Measurements from ENCODE around the gene POLR2H. TPM values are rescaled to one million over a fixed set of nuclear protein-coding genes. Genes with fewer than 3 reads are reported as not detected.

POLR2H gene
- polyA plus RNA-seq, 1 of the 3 experiments (the other 2 are of a cell fraction), result 206 TPM

GRCh38 chr3:184372911-184373310, 11.4 kb downstream of the POLR2H start:
- Histone ChIP-seq H3K9ac (no peak overlapping the region), H3K27ac (ENCODE audit: low read depth in 2 of 2, low read length in 1 of 2) (no peak overlapping the region), H2AFZ (ENCODE audit: low read depth) (no peak overlapping the region), H4K20me1 (ENCODE audit: insufficient read depth) (peaks cover 18% of the 10 kb centered on the region), H3K27me3 (ENCODE audit: insufficient read depth) (no peaks in the 10 kb centered on the region), H3F3A (replicated peaks; ENCODE audit: insufficient read depth) (peaks cover 30% of the 10 kb centered on the region), H3K4me3 (ENCODE audit: low read depth in 2 of 2, low read length in 1 of 2) (no peak overlapping the region), H3K9me3 (no peaks in the 10 kb centered on the region), H3K36me3 (replicated peaks in 1 of 2; ENCODE audit: control insufficient read depth in 1 of 2, insufficient read depth in 2 of 2, low read length in 1 of 2) (peaks cover 10 to 16% of the 10 kb centered on the region in 2 experiments), H3K4me1 (ENCODE audit: control insufficient read depth in 1 of 2, insufficient read depth in 2 of 2, low read depth in 1 of 2, low read length in 1 of 2) (peaks cover 0 to 24% of the 10 kb centered on the region in 2 experiments; a peak in 3 of 4 replicates), H3K79me2 (ENCODE audit: insufficient read depth) (no peaks in the 10 kb centered on the region), H3K9me2 (no peaks in the 10 kb centered on the region), H3K4me2 (no peak overlapping the region)
- POLR2A ChIA-PET, result no interaction called here
- 87% methylated on average over 5 of the region's 5 CpGs for WGBS (ENCODE audit: low lambda C conversion rate)
- CTCF ChIA-PET, result interaction anchor here (1.0 to 11.1 kb wide), 13 partner anchors 9 to 413 kb away, joined by 3 to 165 read pairs (median 14); no protein-coding TSS in a partner anchor
- TF ChIP-seq FOSL2 (IDR thresholded peaks at IDR 0.05; ENCODE audit: borderline replicate concordance, low read depth), result no peak
- no peak for TF ChIP-seq FOXJ3 (CRISPR knock-in tag; IDR thresholded peaks at IDR 0.05)
- no peak for TF ChIP-seq FOXM1 (IDR thresholded peaks at IDR 0.05; ENCODE audit: low read depth)
- TF ChIP-seq JUND (IDR thresholded peaks at IDR 0.05), result no peak
- TF ChIP-seq, protein P1, sequence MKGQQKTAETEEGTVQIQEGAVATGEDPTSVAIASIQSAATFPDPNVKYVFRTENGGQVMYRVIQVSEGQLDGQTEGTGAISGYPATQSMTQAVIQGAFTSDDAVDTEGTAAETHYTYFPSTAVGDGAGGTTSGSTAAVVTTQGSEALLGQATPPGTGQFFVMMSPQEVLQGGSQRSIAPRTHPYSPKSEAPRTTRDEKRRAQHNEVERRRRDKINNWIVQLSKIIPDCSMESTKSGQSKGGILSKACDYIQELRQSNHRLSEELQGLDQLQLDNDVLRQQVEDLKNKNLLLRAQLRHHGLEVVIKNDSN (IDR thresholded peaks at IDR 0.05; ENCODE audit: borderline replicate concordance, low read depth), result no peak
- TF ChIP-seq, protein P2, sequence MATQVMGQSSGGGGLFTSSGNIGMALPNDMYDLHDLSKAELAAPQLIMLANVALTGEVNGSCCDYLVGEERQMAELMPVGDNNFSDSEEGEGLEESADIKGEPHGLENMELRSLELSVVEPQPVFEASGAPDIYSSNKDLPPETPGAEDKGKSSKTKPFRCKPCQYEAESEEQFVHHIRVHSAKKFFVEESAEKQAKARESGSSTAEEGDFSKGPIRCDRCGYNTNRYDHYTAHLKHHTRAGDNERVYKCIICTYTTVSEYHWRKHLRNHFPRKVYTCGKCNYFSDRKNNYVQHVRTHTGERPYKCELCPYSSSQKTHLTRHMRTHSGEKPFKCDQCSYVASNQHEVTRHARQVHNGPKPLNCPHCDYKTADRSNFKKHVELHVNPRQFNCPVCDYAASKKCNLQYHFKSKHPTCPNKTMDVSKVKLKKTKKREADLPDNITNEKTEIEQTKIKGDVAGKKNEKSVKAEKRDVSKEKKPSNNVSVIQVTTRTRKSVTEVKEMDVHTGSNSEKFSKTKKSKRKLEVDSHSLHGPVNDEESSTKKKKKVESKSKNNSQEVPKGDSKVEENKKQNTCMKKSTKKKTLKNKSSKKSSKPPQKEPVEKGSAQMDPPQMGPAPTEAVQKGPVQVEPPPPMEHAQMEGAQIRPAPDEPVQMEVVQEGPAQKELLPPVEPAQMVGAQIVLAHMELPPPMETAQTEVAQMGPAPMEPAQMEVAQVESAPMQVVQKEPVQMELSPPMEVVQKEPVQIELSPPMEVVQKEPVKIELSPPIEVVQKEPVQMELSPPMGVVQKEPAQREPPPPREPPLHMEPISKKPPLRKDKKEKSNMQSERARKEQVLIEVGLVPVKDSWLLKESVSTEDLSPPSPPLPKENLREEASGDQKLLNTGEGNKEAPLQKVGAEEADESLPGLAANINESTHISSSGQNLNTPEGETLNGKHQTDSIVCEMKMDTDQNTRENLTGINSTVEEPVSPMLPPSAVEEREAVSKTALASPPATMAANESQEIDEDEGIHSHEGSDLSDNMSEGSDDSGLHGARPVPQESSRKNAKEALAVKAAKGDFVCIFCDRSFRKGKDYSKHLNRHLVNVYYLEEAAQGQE (IDR thresholded peaks at IDR 0.05; ENCODE audit: low read depth, low read length), result no peak
- no peak for TF ChIP-seq TCF12 (IDR thresholded peaks at IDR 0.05)
- no peak for TF ChIP-seq TEAD4 (IDR thresholded peaks at IDR 0.05; ENCODE audit: borderline replicate concordance, insufficient read depth)
- no peak for DNase-seq

DNA sequence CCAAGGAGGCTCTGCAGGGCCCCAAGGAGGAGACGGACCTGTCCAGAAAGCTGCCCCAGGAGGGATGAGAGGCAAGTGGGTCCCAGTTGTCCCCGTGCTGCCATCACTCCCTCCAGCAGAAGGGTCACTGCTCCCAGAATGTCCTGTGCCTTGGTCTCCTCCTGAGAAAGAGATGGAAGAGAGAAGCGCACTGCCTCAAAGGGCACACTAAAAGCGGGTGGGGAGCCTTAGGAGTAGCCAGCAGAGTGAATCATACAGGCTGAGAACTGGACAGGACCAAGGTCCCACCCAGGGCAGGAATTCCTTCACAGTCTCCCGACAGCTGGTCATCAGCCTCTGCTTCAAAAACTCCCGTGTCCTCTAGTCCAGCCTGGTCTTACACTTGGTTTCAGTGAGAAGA, 11.9 kb downstream of the POLR2H start:
- no peak for DNase-seq
- Histone ChIP-seq H3K79me2 (ENCODE audit: insufficient read depth) (no peaks in the 10 kb centered on the region), H3K27me3 (ENCODE audit: insufficient read depth) (no peaks in the 10 kb centered on the region), H4K20me1 (ENCODE audit: insufficient read depth) (peaks cover 13% of the 10 kb centered on the region), H3K4me1 (ENCODE audit: control insufficient read depth in 1 of 2, insufficient read depth in 2 of 2, low read depth in 1 of 2, low read length in 1 of 2) (peaks cover 0 to 19% of the 10 kb centered on the region in 2 experiments; a peak in 3 of 4 replicates), H3K4me3 (ENCODE audit: low read depth in 2 of 2, low read length in 1 of 2) (no peak overlapping the region), H3F3A (replicated peaks; ENCODE audit: insufficient read depth) (peaks cover 25% of the 10 kb centered on the region), H3K36me3 (replicated peaks in 1 of 2; ENCODE audit: control insufficient read depth in 1 of 2, insufficient read depth in 2 of 2, low read length in 1 of 2) (peaks cover 7 to 11% of the 10 kb centered on the region in 2 experiments), H3K9me2 (no peaks in the 10 kb centered on the region), H3K4me2 (no peak overlapping the region), H3K9me3 (no peaks in the 10 kb centered on the region), H3K27ac (ENCODE audit: low read depth in 2 of 2, low read length in 1 of 2) (no peak overlapping the region), H3K9ac (no peak overlapping the region), H2AFZ (ENCODE audit: low read depth) (no peak overlapping the region)
- TF ChIP-seq, protein P2 (IDR thresholded peaks at IDR 0.05; ENCODE audit: low read depth, low read length), result no peak
- TF ChIP-seq SMC3 (IDR thresholded peaks at IDR 0.05; ENCODE audit: low read depth, low read length) (no peak), NFIC (IDR thresholded peaks at IDR 0.05; ENCODE audit: borderline replicate concordance) (no peak), RXRA (IDR thresholded peaks at IDR 0.05; ENCODE audit: borderline replicate concordance, low read depth) (no peak), TEAD4 (IDR thresholded peaks at IDR 0.05; ENCODE audit: borderline replicate concordance, insufficient read depth) (no peak), TAF1 (IDR thresholded peaks at IDR 0.05; ENCODE audit: borderline replicate concordance, low read depth, low read length) (no peak), EZH2phosphoT487 (IDR thresholded peaks at IDR 0.05; ENCODE audit: borderline replicate concordance, low read depth) (no peak)
- ChIA-PET CTCF (interaction anchor here (0.7 to 11.1 kb wide), 11 partner anchors 8 to 188 kb away, joined by 3 to 165 read pairs (median 21); partner anchors contain the start of gene EPHB3), POLR2A (no interaction called here)
- WGBS (ENCODE audit: low lambda C conversion rate), result 74% methylated on average over 3 of the region's 6 CpGs

Data from SK-N-SH (cell line).